Peyer's patch (tissue), 4 donors: Measurements from ENCODE around the gene CBR1. TPM values are rescaled to one million over a fixed set of nuclear protein-coding genes. Genes with fewer than 3 reads are reported as not detected.

Experiments
- DNase-seq, 3 donors: peaks; one replicate each; pipeline ENCODE4 v3.0.0-alpha.2; 2017 to 2019
- H3K27ac ChIP-seq, 4 donors: fragments of 200-600 bp; sonication (generic); one replicate each; pipeline ENCODE4 v1.5.1; 2016 to 2019
- H3K27me3 ChIP-seq, 2 donors: fragments of 200-600 bp; sonication (generic); one replicate each; pipeline ENCODE4 v1.5.1; 2019
- H3K36me3 ChIP-seq, 3 donors: fragments of 200-600 bp; sonication (generic); one replicate each; pipeline ENCODE4 v1.5.1; 2016 to 2019
- H3K4me1 ChIP-seq, 4 donors: fragments of 200-600 bp; sonication (generic); one replicate each; pipeline ENCODE4 v1.5.1; 2016 to 2019
- H3K4me3 ChIP-seq, 4 donors: fragments of 200-600 bp; sonication (generic); 1 replicate in 3 of 4; 2 replicates in 1 of 4; pipeline ENCODE4 v1.5.1; 2016 to 2019; ENCODE audit warnings: mild to moderate bottlenecking in 1 of 4
- H3K9me3 ChIP-seq, 4 donors: fragments of 200-600 bp; sonication (generic); one replicate each; pipeline ENCODE4 v1.5.1; 2016 to 2019; ENCODE audit warnings: mild to moderate bottlenecking in 1 of 4
- CTCF ChIP-seq, 6 experiments: fragments of 450-650 bp in 4 of 6; fragments of 200-600 bp in 2 of 6; sonication (generic) in 1 of 6; IDR thresholded peaks; one replicate each; pipeline ENCODE4 v1.5.1; 2017 to 2019; ENCODE audit warnings: antibody characterized with exemption in 6 of 6, mild to moderate bottlenecking in 3 of 6, moderate library complexity in 1 of 6
- POLR2A ChIP-seq, 2 donors: fragments of 450-650 bp; IDR thresholded peaks; one replicate each; pipeline ENCODE4 v1.5.1; 2017; ENCODE audit warnings: antibody characterized with exemption in 2 of 2, mild to moderate bottlenecking in 2 of 2, moderate library complexity in 2 of 2
- total RNA-seq, 4 donors: library from RNA; depleted of rRNA; stranded (reverse); fragments of >200 nt; gene quantifications; one replicate each; pipeline ENCODE4 v1.1.0, GENCODE V29; 2016

CBR1 gene
- total RNA-seq, 4 donors from 2014 or later, result 240 to 1,308 (median 979) TPM

GRCh38 chr21:36041910-36042309 is 27.9 kb upstream of the CBR1 start:
- no peak for DNase-seq
- TF ChIP-seq POLR2A (IDR thresholded peaks at IDR 0.05) (no peak), CTCF (IDR thresholded peaks at IDR 0.05) (no peak)
- H3K36me3 ChIP-seq, result peaks cover 0 to 96% (median 0%) of the 10 kb centered on the region in 3 donors
- no peak overlapping the region for H3K4me3 ChIP-seq
- H3K27me3 ChIP-seq, result no peaks in the 10 kb centered on the region
- no peaks in the 10 kb centered on the region for H3K4me1 ChIP-seq
- no peaks in the 10 kb centered on the region for H3K9me3 ChIP-seq
- H3K27ac ChIP-seq, result no peak overlapping the region

- TF ChIP-seq POLR2A (IDR thresholded peaks at IDR 0.05), result no peak
- TF ChIP-seq CTCF (IDR thresholded peaks at IDR 0.05), result no peak
- H3K4me1 ChIP-seq, result no peaks in the 10 kb centered on the region
- DNase-seq, result peak in 1 of 3 donors; percentile 8
- H3K36me3 ChIP-seq, result peaks cover 0 to 91% (median 0%) of the 10 kb centered on the region in 3 donors
- H3K9me3 ChIP-seq, result no peaks in the 10 kb centered on the region
- H3K27me3 ChIP-seq, result no peaks in the 10 kb centered on the region
- no peak overlapping the region for H3K27ac ChIP-seq
- H3K4me3 ChIP-seq, result no peak overlapping the region
These were observed 25.8 kb upstream of the CBR1 start for GRCh38 chr21:36044056-36044455.

- no peaks in the 10 kb centered on the region for H3K9me3 ChIP-seq
- TF ChIP-seq POLR2A (IDR thresholded peaks at IDR 0.05) (no peak), CTCF (IDR thresholded peaks at IDR 0.05) (no peak)
- H3K27ac ChIP-seq, result no peak overlapping the region
- peaks cover 0 to 93% (median 0%) of the 10 kb centered on the region in 3 donors for H3K36me3 ChIP-seq
- no peaks in the 10 kb centered on the region for H3K27me3 ChIP-seq
- no peak overlapping the region for H3K4me3 ChIP-seq
- DNase-seq, result no peak
- no peaks in the 10 kb centered on the region for H3K4me1 ChIP-seq
These were observed 23.8 kb upstream of the CBR1 start for GRCh38 chr21:36045993-36046392.

GRCh38 chr21:36047139-36047538 is 22.7 kb upstream of the CBR1 start:
- H3K27me3 ChIP-seq, result no peaks in the 10 kb centered on the region
- TF ChIP-seq CTCF (IDR thresholded peaks at IDR 0.05), result no peak
- no peak for TF ChIP-seq POLR2A (IDR thresholded peaks at IDR 0.05)
- no peak overlapping the region for H3K4me3 ChIP-seq
- no peaks in the 10 kb centered on the region for H3K9me3 ChIP-seq
- H3K4me1 ChIP-seq, result no peaks in the 10 kb centered on the region
- peaks cover 0 to 87% (median 0%) of the 10 kb centered on the region in 3 donors for H3K36me3 ChIP-seq
- peak in 1 of 3 donors; percentile 5 for DNase-seq
- H3K27ac ChIP-seq, result no peak overlapping the region

- Histone ChIP-seq H3K36me3 (peaks cover 0 to 86% (median 0%) of the 10 kb centered on the region in 3 donors), H3K27ac (no peak overlapping the region), H3K4me1 (no peaks in the 10 kb centered on the region), H3K27me3 (no peaks in the 10 kb centered on the region), H3K4me3 (no peak overlapping the region), H3K9me3 (no peaks in the 10 kb centered on the region)
- TF ChIP-seq CTCF (IDR thresholded peaks at IDR 0.05) (no peak), POLR2A (IDR thresholded peaks at IDR 0.05) (no peak)
- DNase-seq, result no peak
These were observed 21.5 kb upstream of the CBR1 start for GRCh38 chr21:36048357-36048756.
